SK-N-SH (cell line): ENCODE results near the gene CAMSAP1. TPM values are rescaled to one million over a fixed set of nuclear protein-coding genes. Genes with fewer than 3 reads are reported as not detected.
A peak's percentile ranks its signal among the peaks of the same experiment; 100 is the strongest.

ENCODE experiments used
- CTCF ChIA-PET: fragments of 300-600, 350-600 bp; formaldehyde crosslinking; extraction: SDS; loops from one replicate; lab custom pipeline; 2021; lab: Yijun Ruan, JAX
- POLR2A ChIA-PET: fragments of 350-600 bp; sonication (Branson Sonifier 250); formaldehyde crosslinking; extraction: SDS; loops from one replicate; lab custom pipeline; 2020; ENCODE audit warnings: antibody characterized with exemption, inconsistent platforms; lab: Yijun Ruan, JAX
- DNase-seq: peaks from one replicate; pipeline ENCODE4 v3.0.0; 2012
- H2AFZ ChIP-seq: fragments of 200-600 bp; sonication (generic); 2 replicates; pipeline ENCODE4 v1.8.1; 2016; ENCODE audit warnings: antibody characterized with exemption, mild to moderate bottlenecking, low read depth
- H3F3A ChIP-seq: fragments of 200-600 bp; sonication (generic); replicated peaks from 2 replicates; pipeline ENCODE3; 2016; ENCODE audit warnings: antibody characterized with exemption, mild to moderate bottlenecking; ENCODE audit not compliant: insufficient read depth
- H3K27ac ChIP-seq, 2 experiments: fragments of 200-500 bp in 1 of 2; fragments of 200-600 bp in 1 of 2; sonication (Bioruptor generic) in 1 of 2; sonication (generic), shearing (Covaris generic) in 1 of 2; 2 replicates each; pipeline versions ENCODE4 v1.5.1 to v1.6.1; 2014 to 2016; ENCODE audit warnings: low read depth in 2 of 2, inconsistent platforms in 1 of 2, low read length in 1 of 2, mild to moderate bottlenecking in 1 of 2, mixed read lengths in 1 of 2
- H3K27me3 ChIP-seq: fragments of 200-600 bp; sonication (generic), shearing (Covaris generic); 2 replicates; pipeline ENCODE4 v1.6.1; 2016; ENCODE audit warnings: mixed run types; ENCODE audit not compliant: insufficient read depth
- H3K36me3 ChIP-seq, 2 experiments: fragments of 200-500 bp in 1 of 2; fragments of 200-600 bp in 1 of 2; sonication (Bioruptor generic) in 1 of 2; sonication (generic) in 1 of 2; replicated peaks in 1 of 2; 2 replicates each; pipeline versions ENCODE3 to v1.5.1; 2014 to 2016; ENCODE audit warnings: low read length in 1 of 2, mild to moderate bottlenecking in 1 of 2; ENCODE audit not compliant: insufficient read depth in 2 of 2, control insufficient read depth in 1 of 2
- H3K4me1 ChIP-seq, 2 experiments: fragments of 200-500 bp in 1 of 2; fragments of 200-600 bp in 1 of 2; sonication (Bioruptor generic) in 1 of 2; sonication (generic), shearing (Covaris generic) in 1 of 2; 2 replicates each; pipeline versions ENCODE4 v1.5.1 to v1.6.1; 2014 to 2016; ENCODE audit warnings: low read depth in 1 of 2, low read length in 1 of 2, mixed run types in 1 of 2; ENCODE audit not compliant: insufficient read depth in 2 of 2, control insufficient read depth in 1 of 2
- H3K4me2 ChIP-seq: fragments of 200-600 bp; sonication (generic), shearing (Covaris generic); 2 replicates; pipeline ENCODE4 v1.6.1; 2017; ENCODE audit warnings: mixed run types
- H3K4me3 ChIP-seq, 2 experiments: fragments of 200-500 bp in 1 of 2; fragments of 200-600 bp in 1 of 2; sonication (Bioruptor generic) in 1 of 2; sonication (generic), shearing (Covaris generic) in 1 of 2; 2 replicates each; pipeline versions ENCODE4 v1.5.1 to v1.8.1; 2014 to 2016; ENCODE audit warnings: low read depth in 2 of 2, inconsistent platforms in 1 of 2, low read length in 1 of 2, mild to moderate bottlenecking in 1 of 2, mixed read lengths in 1 of 2, moderate library complexity in 1 of 2
- H3K79me2 ChIP-seq: fragments of 200-600 bp; sonication (generic); 2 replicates; pipeline ENCODE4 v1.8.1; 2017; ENCODE audit warnings: mild to moderate bottlenecking; ENCODE audit not compliant: insufficient read depth
- H3K9ac ChIP-seq: fragments of 200-600 bp; sonication (generic); 2 replicates; pipeline ENCODE4 v1.6.1; 2017; ENCODE audit warnings: mixed run types
- H3K9me2 ChIP-seq: fragments of 200-600 bp; sonication (generic); 2 replicates; pipeline ENCODE4 v1.6.1; 2017; ENCODE audit warnings: mixed run types
- H3K9me3 ChIP-seq: fragments of 200-600 bp; sonication (generic); 2 replicates; pipeline ENCODE4 v1.6.1; 2017; ENCODE audit warnings: mixed run types, mild to moderate bottlenecking, moderate library complexity
- H4K20me1 ChIP-seq: fragments of 200-600 bp; sonication (generic); 2 replicates; pipeline ENCODE4 v1.6.1; 2017; ENCODE audit warnings: mild to moderate bottlenecking, mixed run types; ENCODE audit not compliant: insufficient read depth
- EP300 ChIP-seq, 2 experiments: IDR thresholded peaks; 2 replicates each; pipeline versions ENCODE4 v1.4.0 to v1.6.1; 2012; ENCODE audit warnings: borderline replicate concordance in 1 of 2, low read depth in 1 of 2, low read length in 1 of 2
- FOSL2 ChIP-seq: IDR thresholded peaks from 2 replicates; pipeline ENCODE4 v1.4.0; 2012; ENCODE audit warnings: low read depth, mild to moderate bottlenecking, moderate library complexity, borderline replicate concordance
- FOXJ3 ChIP-seq: sonication (generic); formaldehyde crosslinking; IDR thresholded peaks from 2 replicates; pipeline ENCODE4 v1.5.1; 2020; ENCODE audit warnings: mild to moderate bottlenecking, missing genetic modification reagents
- GABPA ChIP-seq: IDR thresholded peaks from 2 replicates; pipeline ENCODE4 v1.4.0; 2012; ENCODE audit warnings: low read depth, mild to moderate bottlenecking
- GATA2 ChIP-seq: sonication (generic); formaldehyde crosslinking; IDR thresholded peaks from 2 replicates; pipeline ENCODE4 v1.5.0; 2020; ENCODE audit warnings: mild to moderate bottlenecking, missing genetic modification reagents
- IRF3 ChIP-seq: fragments of 150-350 bp; IDR thresholded peaks from 2 replicates; pipeline ENCODE4 v1.6.1; 2016; ENCODE audit warnings: mild to moderate bottlenecking, low read depth, low read length
- MAX ChIP-seq: IDR thresholded peaks from 2 replicates; pipeline ENCODE4 v1.4.0; 2012; ENCODE audit warnings: low read depth
- NFIC ChIP-seq: IDR thresholded peaks from 2 replicates; pipeline ENCODE4 v1.4.0; 2012; ENCODE audit warnings: borderline replicate concordance
- POLR2AphosphoS5 ChIP-seq: IDR thresholded peaks from 2 replicates; pipeline ENCODE4 v1.6.1; 2012; ENCODE audit warnings: low read depth, low read length
- RFX5 ChIP-seq: IDR thresholded peaks from 2 replicates; pipeline ENCODE4 v1.6.1; 2012; ENCODE audit warnings: mild to moderate bottlenecking, improper control_type of control experiment, low read length
- YY1 ChIP-seq: IDR thresholded peaks from 2 replicates; pipeline ENCODE4 v1.4.0; 2012; ENCODE audit warnings: low read depth, mild to moderate bottlenecking
- WGBS: methylation state at CpG from one replicate; pipeline ENCODE4 v1.1.6; 2017; ENCODE audit warnings: low lambda C conversion rate; 5-methylcytosine and 5-hydroxymethylcytosine counted together
- polyA plus RNA-seq, 3 experiments: library from polyadenylated mRNA; depleted of rRNA; stranded (reverse); fragments of >200 nt; gene quantifications; 2 replicates each; pipeline ENCODE4 v1.2.3, GENCODE V29; 2012
- TF ChIP-seq, protein P1 (sequence below): fragments of 150-350 bp; IDR thresholded peaks from 2 replicates; pipeline ENCODE4 v1.6.1; 2017; ENCODE audit warnings: antibody characterized with exemption, low read length, low read depth, borderline replicate concordance
- TF ChIP-seq, protein P2 (sequence below): IDR thresholded peaks from 2 replicates; pipeline ENCODE4 v1.4.0; 2012; ENCODE audit warnings: low read depth, borderline replicate concordance
- TF ChIP-seq, protein P3 (sequence below): IDR thresholded peaks from 2 replicates; pipeline ENCODE4; 2012

Gene CAMSAP1
- polyA plus RNA-seq, 1 of the 3 experiments (the other 2 are of a cell fraction) = 8.9 TPM

GRCh38 chr9:135773530-135774238, 133.7 kb downstream of the CAMSAP1 start:
- Histone ChIP-seq H3K9me2 (no peaks in the 10 kb centered on the region), H4K20me1 (no peaks in the 10 kb centered on the region), H3K27ac (no peak overlapping the region), H3K9ac (no peak overlapping the region), H3K4me2 (no peak overlapping the region), H3K4me3 (no peak overlapping the region), H2AFZ (no peak overlapping the region), H3K4me1 (no peaks in the 10 kb centered on the region), H3K79me2 (no peaks in the 10 kb centered on the region), H3K27me3 (no peaks in the 10 kb centered on the region), H3F3A (no peaks in the 10 kb centered on the region), H3K36me3 (no peaks in the 10 kb centered on the region), H3K9me3 (no peaks in the 10 kb centered on the region)
- ChIA-PET CTCF (no interaction called here), POLR2A (no interaction called here)
- TF ChIP-seq FOSL2 (no peak), EP300 (IDR thresholded peaks at IDR 0.05; ENCODE audit: borderline replicate concordance in 1 of 2, low read depth in 1 of 2, low read length in 1 of 2) (no peak), GATA2 (no peak)
- 73% methylated on average over 11 of the region's 11 CpGs for WGBS
- peak; percentile 55 for DNase-seq

GRCh38 chr9:135772702-135773493, 134.4 kb downstream of the CAMSAP1 start:
- Histone ChIP-seq H3K9me3 (no peaks in the 10 kb centered on the region), H3K27ac (no peak overlapping the region), H3K4me2 (no peak overlapping the region), H2AFZ (no peak overlapping the region), H3K9ac (no peak overlapping the region), H3K9me2 (no peaks in the 10 kb centered on the region), H3K4me1 (no peaks in the 10 kb centered on the region), H3K27me3 (no peaks in the 10 kb centered on the region), H3F3A (no peaks in the 10 kb centered on the region), H3K79me2 (no peaks in the 10 kb centered on the region), H3K4me3 (no peak overlapping the region), H3K36me3 (no peaks in the 10 kb centered on the region), H4K20me1 (no peaks in the 10 kb centered on the region)
- 91% methylated on average over 24 of the region's 36 CpGs for WGBS
- ChIA-PET POLR2A (no interaction called here), CTCF (no interaction called here)
- TF ChIP-seq MAX = no peak
- TF ChIP-seq FOXJ3 (CRISPR knock-in tag) = no peak
- TF ChIP-seq EP300 (IDR thresholded peaks at IDR 0.05; ENCODE audit: borderline replicate concordance in 1 of 2, low read depth in 1 of 2, low read length in 1 of 2) = no peak
- TF ChIP-seq GATA2 = no peak
- no peak for TF ChIP-seq NFIC
- DNase-seq = no peak

GRCh38 chr9:135772056-135772646, 135.2 kb downstream of the CAMSAP1 start:
- Histone ChIP-seq H3K4me3 (no peak overlapping the region), H4K20me1 (no peaks in the 10 kb centered on the region), H3K79me2 (no peaks in the 10 kb centered on the region), H3K9me2 (no peaks in the 10 kb centered on the region), H3K4me1 (no peaks in the 10 kb centered on the region), H3F3A (no peaks in the 10 kb centered on the region), H3K36me3 (no peaks in the 10 kb centered on the region), H3K9ac (no peak overlapping the region), H3K27me3 (no peaks in the 10 kb centered on the region), H3K4me2 (no peak overlapping the region), H2AFZ (no peak overlapping the region), H3K9me3 (no peaks in the 10 kb centered on the region), H3K27ac (no peak overlapping the region)
- CTCF ChIA-PET = no interaction called here
- no peak for DNase-seq
- POLR2A ChIA-PET = no interaction called here
- 95% methylated on average over 4 of the region's 13 CpGs for WGBS
- TF ChIP-seq, protein P1, sequence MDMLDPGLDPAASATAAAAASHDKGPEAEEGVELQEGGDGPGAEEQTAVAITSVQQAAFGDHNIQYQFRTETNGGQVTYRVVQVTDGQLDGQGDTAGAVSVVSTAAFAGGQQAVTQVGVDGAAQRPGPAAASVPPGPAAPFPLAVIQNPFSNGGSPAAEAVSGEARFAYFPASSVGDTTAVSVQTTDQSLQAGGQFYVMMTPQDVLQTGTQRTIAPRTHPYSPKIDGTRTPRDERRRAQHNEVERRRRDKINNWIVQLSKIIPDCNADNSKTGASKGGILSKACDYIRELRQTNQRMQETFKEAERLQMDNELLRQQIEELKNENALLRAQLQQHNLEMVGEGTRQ = no peak
- no peak for TF ChIP-seq GABPA
- no peak for TF ChIP-seq YY1
- TF ChIP-seq, protein P2, sequence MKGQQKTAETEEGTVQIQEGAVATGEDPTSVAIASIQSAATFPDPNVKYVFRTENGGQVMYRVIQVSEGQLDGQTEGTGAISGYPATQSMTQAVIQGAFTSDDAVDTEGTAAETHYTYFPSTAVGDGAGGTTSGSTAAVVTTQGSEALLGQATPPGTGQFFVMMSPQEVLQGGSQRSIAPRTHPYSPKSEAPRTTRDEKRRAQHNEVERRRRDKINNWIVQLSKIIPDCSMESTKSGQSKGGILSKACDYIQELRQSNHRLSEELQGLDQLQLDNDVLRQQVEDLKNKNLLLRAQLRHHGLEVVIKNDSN = no peak
- no peak for TF ChIP-seq IRF3
- TF ChIP-seq, protein P3, sequence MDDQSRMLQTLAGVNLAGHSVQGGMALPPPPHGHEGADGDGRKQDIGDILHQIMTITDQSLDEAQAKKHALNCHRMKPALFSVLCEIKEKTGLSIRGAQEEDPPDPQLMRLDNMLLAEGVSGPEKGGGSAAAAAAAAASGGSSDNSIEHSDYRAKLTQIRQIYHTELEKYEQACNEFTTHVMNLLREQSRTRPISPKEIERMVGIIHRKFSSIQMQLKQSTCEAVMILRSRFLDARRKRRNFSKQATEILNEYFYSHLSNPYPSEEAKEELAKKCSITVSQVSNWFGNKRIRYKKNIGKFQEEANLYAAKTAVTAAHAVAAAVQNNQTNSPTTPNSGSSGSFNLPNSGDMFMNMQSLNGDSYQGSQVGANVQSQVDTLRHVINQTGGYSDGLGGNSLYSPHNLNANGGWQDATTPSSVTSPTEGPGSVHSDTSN = no peak
- TF ChIP-seq GATA2 = no peak
- no peak for TF ChIP-seq MAX
- TF ChIP-seq RFX5 = no peak
- no peak for TF ChIP-seq POLR2AphosphoS5
